Ovary (tissue), 3 donors: Measurements from ENCODE around the gene CFAP52.

Source experiments
- EP300 ChIP-seq: sonication (generic); formaldehyde crosslinking; IDR thresholded peaks from one replicate; pipeline ENCODE4 v1.6.1; 2017; ENCODE audit warnings: antibody characterized with exemption
- POLR2A ChIP-seq: fragments of 450-650 bp; IDR thresholded peaks from one replicate; pipeline ENCODE4 v1.6.1; 2017; ENCODE audit warnings: antibody characterized with exemption, mild to moderate bottlenecking, moderate library complexity
- TF ChIP-seq, protein P1 (sequence below), 3 donors: fragments of 450-650 bp in 2 of 3; fragments of 200-600 bp in 1 of 3; IDR thresholded peaks; one replicate each; pipeline versions ENCODE4 v1.5.1 to v1.8.0; 2016 to 2022; ENCODE audit warnings: antibody characterized with exemption in 3 of 3, mild to moderate bottlenecking in 1 of 3
- donor health status: DM: no; HTN: no; CAD: no.

GRCh38 chr17:9544221-9544620 lies 32.2 kb upstream of the CFAP52 start:
- TF ChIP-seq, protein P1, sequence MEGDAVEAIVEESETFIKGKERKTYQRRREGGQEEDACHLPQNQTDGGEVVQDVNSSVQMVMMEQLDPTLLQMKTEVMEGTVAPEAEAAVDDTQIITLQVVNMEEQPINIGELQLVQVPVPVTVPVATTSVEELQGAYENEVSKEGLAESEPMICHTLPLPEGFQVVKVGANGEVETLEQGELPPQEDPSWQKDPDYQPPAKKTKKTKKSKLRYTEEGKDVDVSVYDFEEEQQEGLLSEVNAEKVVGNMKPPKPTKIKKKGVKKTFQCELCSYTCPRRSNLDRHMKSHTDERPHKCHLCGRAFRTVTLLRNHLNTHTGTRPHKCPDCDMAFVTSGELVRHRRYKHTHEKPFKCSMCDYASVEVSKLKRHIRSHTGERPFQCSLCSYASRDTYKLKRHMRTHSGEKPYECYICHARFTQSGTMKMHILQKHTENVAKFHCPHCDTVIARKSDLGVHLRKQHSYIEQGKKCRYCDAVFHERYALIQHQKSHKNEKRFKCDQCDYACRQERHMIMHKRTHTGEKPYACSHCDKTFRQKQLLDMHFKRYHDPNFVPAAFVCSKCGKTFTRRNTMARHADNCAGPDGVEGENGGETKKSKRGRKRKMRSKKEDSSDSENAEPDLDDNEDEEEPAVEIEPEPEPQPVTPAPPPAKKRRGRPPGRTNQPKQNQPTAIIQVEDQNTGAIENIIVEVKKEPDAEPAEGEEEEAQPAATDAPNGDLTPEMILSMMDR (IDR thresholded peaks at IDR 0.05): no peak
- no peak for TF ChIP-seq POLR2A
- no peak for TF ChIP-seq EP300
